Chondrocyte (in vitro differentiated cells): ENCODE measurements around the gene ITSN1. TPM values are rescaled to one million over a fixed set of nuclear protein-coding genes. Genes with fewer than 3 reads are reported as not detected.

Experiments used
- DNase-seq: peaks from one replicate; pipeline ENCODE4 v3.0.0; 2021; ENCODE audit warnings: mixed read lengths, low spot score
- H3K27ac Mint-ChIP-seq: one replicate; pipeline ENCODE4 v1.8.0; 2021; ENCODE audit warnings: mild to moderate bottlenecking, moderate library complexity, mixed read lengths; ENCODE audit not compliant: unreplicated experiment
- H3K27me3 Mint-ChIP-seq: 2 replicates; pipeline ENCODE4 v1.8.0; 2021; ENCODE audit warnings: low read depth, mixed read lengths
- H3K36me3 Mint-ChIP-seq: 2 replicates; pipeline ENCODE4 v1.8.0; 2021; ENCODE audit warnings: low read depth, mixed read lengths
- H3K4me1 Mint-ChIP-seq: 2 replicates; pipeline ENCODE4 v1.8.0; 2021; ENCODE audit warnings: low read depth, mild to moderate bottlenecking, mixed read lengths
- H3K4me3 Mint-ChIP-seq: one replicate; pipeline ENCODE4 v1.8.0; 2021; ENCODE audit warnings: mild to moderate bottlenecking, moderate library complexity, mixed read lengths; ENCODE audit not compliant: unreplicated experiment
- H3K9me3 Mint-ChIP-seq: 2 replicates; pipeline ENCODE4 v1.8.0; 2021; ENCODE audit warnings: low read depth, mixed read lengths
- CTCF ChIP-seq: fragments of 200-600 bp; sonication (generic); IDR thresholded peaks from 2 replicates; pipeline ENCODE4 v1.5.0; 2021; ENCODE audit warnings: antibody characterized with exemption, mild to moderate bottlenecking, moderate library complexity
- total RNA-seq: library from RNA; stranded (reverse); gene quantifications from 3 replicates; pipeline ENCODE4 v1.2.1, GENCODE V29; 2021

ITSN1 gene
- total RNA-seq, 1 donor from 2014 or later = 29.8 TPM

DNA sequence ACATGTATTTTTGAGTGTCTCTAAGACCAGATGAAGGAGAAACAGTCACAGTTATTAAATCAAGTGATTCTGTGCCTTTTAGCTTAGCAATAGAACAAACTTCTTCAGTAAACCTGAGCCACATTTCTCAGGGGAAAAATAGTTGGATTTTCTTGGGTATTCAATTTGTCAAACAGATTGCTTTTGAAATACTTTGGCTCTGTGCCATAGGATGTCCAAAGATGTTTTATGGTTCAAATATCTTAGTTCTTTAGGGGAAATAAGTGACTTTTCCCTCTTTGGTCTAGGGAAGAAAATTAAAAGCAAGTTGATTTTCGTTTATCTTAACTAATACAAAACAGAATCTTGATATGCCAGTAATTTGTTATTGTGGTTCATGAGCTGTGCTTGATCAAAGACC lies 147.4 kb downstream of the ITSN1 start:
- no peak overlapping the region for H3K4me3 Mint-ChIP-seq
- H3K27ac Mint-ChIP-seq = no peak overlapping the region
- no peak for DNase-seq
- no peaks in the 10 kb centered on the region for H3K27me3 Mint-ChIP-seq
- no peaks in the 10 kb centered on the region for H3K9me3 Mint-ChIP-seq
- H3K36me3 Mint-ChIP-seq = peaks cover 10% of the 10 kb centered on the region
- TF ChIP-seq CTCF = no peak
- peaks cover 6% of the 10 kb centered on the region for H3K4me1 Mint-ChIP-seq

DNA sequence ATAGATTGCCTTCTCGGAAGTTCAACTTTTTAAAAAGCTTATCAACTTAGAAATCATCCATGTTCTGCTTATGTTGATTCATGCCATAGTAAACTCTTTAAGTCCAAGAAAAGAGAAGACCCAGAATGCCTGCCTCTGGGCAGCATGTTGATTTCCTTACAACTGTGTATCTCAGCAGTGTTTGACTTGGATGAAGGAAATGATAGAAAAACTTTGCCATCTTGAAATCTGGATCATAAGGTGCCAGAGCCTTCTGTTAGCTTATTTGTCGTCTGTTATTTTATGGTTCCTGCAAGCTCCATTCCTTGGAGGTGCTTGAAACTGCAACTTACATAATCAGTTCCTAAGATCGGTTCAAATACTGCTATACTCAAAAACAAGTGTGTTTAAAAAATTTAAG lies 148.8 kb downstream of the ITSN1 start:
- H3K4me3 Mint-ChIP-seq = no peak overlapping the region
- H3K27me3 Mint-ChIP-seq = no peaks in the 10 kb centered on the region

GRCh38 chr21:33794596-33794995 lies 152.3 kb downstream of the ITSN1 start:
- Mint-ChIP-seq H3K4me3 (no peak overlapping the region), H3K27me3 (no peaks in the 10 kb centered on the region), H3K9me3 (no peaks in the 10 kb centered on the region), H3K27ac (no peak overlapping the region), H3K36me3 (peaks cover 21% of the 10 kb centered on the region), H3K4me1 (peaks cover 4% of the 10 kb centered on the region)
- no peak for TF ChIP-seq CTCF
- no peak for DNase-seq

More for the DNA sequence above, 148.8 kb downstream of the ITSN1 start:
- Mint-ChIP-seq H3K36me3 (peaks cover 10% of the 10 kb centered on the region), H3K27ac (no peak overlapping the region), H3K9me3 (no peaks in the 10 kb centered on the region), H3K4me1 (peaks cover 6% of the 10 kb centered on the region)
- TF ChIP-seq CTCF = no peak
- DNase-seq = no peak

DNA sequence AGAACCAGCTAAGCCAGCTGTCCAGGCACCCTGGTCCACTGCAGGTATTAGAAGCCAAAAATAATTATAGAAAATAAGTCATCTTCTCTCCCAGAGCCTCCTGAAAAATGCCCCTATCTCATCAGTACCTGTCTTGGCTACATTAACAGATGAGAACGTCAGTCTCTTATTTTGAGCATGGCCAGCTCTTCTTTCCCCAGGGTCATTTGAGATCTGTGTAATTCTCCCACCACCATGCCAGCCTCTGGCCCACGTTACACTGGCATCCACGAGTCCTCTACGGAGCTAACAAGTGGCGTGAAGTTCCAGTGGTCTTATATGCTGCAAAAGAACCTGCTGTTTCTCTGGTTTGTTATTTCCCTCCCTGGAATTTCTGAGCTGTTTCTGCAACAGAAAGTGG lies 155.3 kb downstream of the ITSN1 start:
- H3K27ac Mint-ChIP-seq = no peak overlapping the region
- peaks cover 21% of the 10 kb centered on the region for H3K36me3 Mint-ChIP-seq
- no peaks in the 10 kb centered on the region for H3K27me3 Mint-ChIP-seq

GRCh38 chr21:33799378-33800090 lies 157.2 kb downstream of the ITSN1 start:
- no peak for DNase-seq
- Mint-ChIP-seq H3K27ac (no peak overlapping the region), H3K36me3 (peaks cover 15% of the 10 kb centered on the region)

More for the DNA sequence above, 155.3 kb downstream of the ITSN1 start:
- no peak for TF ChIP-seq CTCF
- Mint-ChIP-seq H3K4me1 (peaks cover 15% of the 10 kb centered on the region), H3K4me3 (no peak overlapping the region), H3K9me3 (no peaks in the 10 kb centered on the region)
- DNase-seq = no peak

More at GRCh38 chr21:33799378-33800090, 157.2 kb downstream of the ITSN1 start:
- Mint-ChIP-seq H3K9me3 (no peaks in the 10 kb centered on the region), H3K4me1 (peaks cover 15% of the 10 kb centered on the region), H3K27me3 (no peaks in the 10 kb centered on the region), H3K4me3 (no peak overlapping the region)
- TF ChIP-seq CTCF = no peak
